HEK293 (cell line): ENCODE data around the gene LRRFIP1.

ENCODE experiments used
- CTCF ChIA-PET: fragments of 350-600 bp; formaldehyde crosslinking; extraction: SDS; loops from one replicate; lab custom pipeline; 2021; ENCODE audit warnings: antibody characterized with exemption; lab: Yijun Ruan, JAX
- POLR2A ChIA-PET: fragments of 300-600 bp; formaldehyde crosslinking; extraction: SDS; loops from one replicate; lab custom pipeline; 2020; ENCODE audit warnings: antibody characterized with exemption, inconsistent platforms; lab: Yijun Ruan, JAX
- H3K27ac ChIP-seq: fragments of 200-500 bp; sonication (Bioruptor generic); 2 replicates; pipeline ENCODE4 v1.5.1; 2014; ENCODE audit warnings: low read depth, low read length, control low read depth, inconsistent platforms; ENCODE audit errors: extremely low read depth
- H3K36me3 ChIP-seq, 2 experiments: fragments of 200-500 bp in 1 of 2; sonication (Bioruptor generic) in 1 of 2; 1 replicate in 1 of 2; 2 replicates in 1 of 2; pipeline ENCODE4 v1.5.1; 2014 to 2017; ENCODE audit warnings: inconsistent platforms in 2 of 2, low read length in 2 of 2; ENCODE audit not compliant: control insufficient read depth in 2 of 2, insufficient read depth in 1 of 2
- H3K4me1 ChIP-seq: fragments of 200-500 bp; sonication (Bioruptor generic); 2 replicates; pipeline ENCODE4 v1.5.1; 2014; ENCODE audit warnings: mild to moderate bottlenecking, low read length, inconsistent platforms; ENCODE audit not compliant: control insufficient read depth, insufficient read depth
- H3K4me3 ChIP-seq: 2 replicates; pipeline ENCODE4 v1.5.1; 2011; ENCODE audit warnings: low read depth, mild to moderate bottlenecking, control low read depth, low read length, moderate library complexity
- H3K9me3 ChIP-seq: fragments of 200-500 bp; sonication (Bioruptor generic); 2 replicates; pipeline ENCODE4 v1.5.1; 2014; ENCODE audit warnings: low read depth, low read length, inconsistent platforms; ENCODE audit not compliant: control insufficient read depth, insufficient read depth
- PRDM1 ChIP-seq: fragments of 450-650 bp; formaldehyde crosslinking; IDR thresholded peaks from 2 replicates; pipeline ENCODE4; 2016; ENCODE audit warnings: missing biosample characterization, missing genetic modification characterization
- PRDM4 ChIP-seq: fragments of 450-650 bp; formaldehyde crosslinking; IDR thresholded peaks from 2 replicates; pipeline ENCODE4 v1.5.1; 2017; ENCODE audit warnings: missing biosample characterization, missing genetic modification characterization
- ZFHX2 ChIP-seq: fragments of 450-650 bp; formaldehyde crosslinking; conservative IDR thresholded peaks from 2 replicates; pipeline ENCODE4 v1.5.1; 2016; ENCODE audit warnings: missing biosample characterization, missing genetic modification characterization
- ZIC2 ChIP-seq: fragments of 450-650 bp; formaldehyde crosslinking; IDR thresholded peaks from 2 replicates; pipeline ENCODE4 v1.5.1; 2016; ENCODE audit warnings: missing biosample characterization, missing genetic modification characterization
- ZNF324 ChIP-seq: fragments of 450-650 bp; formaldehyde crosslinking; IDR thresholded peaks from 2 replicates; pipeline ENCODE4 v1.5.1; 2016; ENCODE audit warnings: missing biosample characterization, missing genetic modification characterization
- ZNF404 ChIP-seq: fragments of 450-650 bp; formaldehyde crosslinking; IDR thresholded peaks from 2 replicates; pipeline ENCODE4 v1.5.1; 2017; ENCODE audit warnings: missing biosample characterization, missing genetic modification characterization
- ZNF449 ChIP-seq: fragments of 450-650 bp; formaldehyde crosslinking; IDR thresholded peaks from 2 replicates; pipeline ENCODE4 v1.5.1; 2017; ENCODE audit warnings: missing biosample characterization, mild to moderate bottlenecking, missing genetic modification characterization, moderate library complexity
- ZNF510 ChIP-seq: fragments of 450-650 bp; formaldehyde crosslinking; IDR thresholded peaks from 2 replicates; pipeline ENCODE4 v1.5.1; 2018; ENCODE audit warnings: mild to moderate bottlenecking, missing genetic modification characterization, missing biosample characterization; ENCODE audit not compliant: insufficient replicate concordance
- ZNF518A ChIP-seq: fragments of 450-650 bp; formaldehyde crosslinking; conservative IDR thresholded peaks from 2 replicates; pipeline ENCODE4 v1.5.1; 2016; ENCODE audit warnings: low read depth, missing biosample characterization, missing genetic modification characterization
- ZNF548 ChIP-seq: fragments of 450-650 bp; formaldehyde crosslinking; IDR thresholded peaks from 2 replicates; pipeline ENCODE4 v1.5.1; 2016; ENCODE audit warnings: missing biosample characterization, missing genetic modification characterization
- ZNF677 ChIP-seq: fragments of 450-650 bp; IDR thresholded peaks from 2 replicates; pipeline ENCODE4 v1.5.0; 2018; ENCODE audit warnings: missing biosample characterization, mild to moderate bottlenecking, missing genetic modification characterization, moderate library complexity
- TF ChIP-seq, protein P1 (sequence below): fragments of 450-650 bp; formaldehyde crosslinking; IDR thresholded peaks from 2 replicates; pipeline ENCODE4 v1.5.1; 2016; ENCODE audit warnings: missing biosample characterization, missing genetic modification characterization

Gene LRRFIP1

GRCh38 chr2:237629739-237630138 is 2.4 kb downstream of the LRRFIP1 start (continued):
- TF ChIP-seq PRDM4 (no peak), ZNF548 (tag by site-specific recombination) (no peak), ZIC2 (tag by site-specific recombination) (no peak), ZNF518A (tag by site-specific recombination) (no peak), ZNF677 (tag by site-specific recombination) (no peak)
- TF ChIP-seq, protein P1, sequence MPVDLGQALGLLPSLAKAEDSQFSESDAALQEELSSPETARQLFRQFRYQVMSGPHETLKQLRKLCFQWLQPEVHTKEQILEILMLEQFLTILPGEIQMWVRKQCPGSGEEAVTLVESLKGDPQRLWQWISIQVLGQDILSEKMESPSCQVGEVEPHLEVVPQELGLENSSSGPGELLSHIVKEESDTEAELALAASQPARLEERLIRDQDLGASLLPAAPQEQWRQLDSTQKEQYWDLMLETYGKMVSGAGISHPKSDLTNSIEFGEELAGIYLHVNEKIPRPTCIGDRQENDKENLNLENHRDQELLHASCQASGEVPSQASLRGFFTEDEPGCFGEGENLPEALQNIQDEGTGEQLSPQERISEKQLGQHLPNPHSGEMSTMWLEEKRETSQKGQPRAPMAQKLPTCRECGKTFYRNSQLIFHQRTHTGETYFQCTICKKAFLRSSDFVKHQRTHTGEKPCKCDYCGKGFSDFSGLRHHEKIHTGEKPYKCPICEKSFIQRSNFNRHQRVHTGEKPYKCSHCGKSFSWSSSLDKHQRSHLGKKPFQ (tag by site-specific recombination) = no peak

GRCh38 chr2:237630216-237631000 is 3.0 kb downstream of the LRRFIP1 start:
- TF ChIP-seq ZNF404 (tag by site-specific recombination) (no peak), ZNF449 (tag by site-specific recombination) (peak; percentile 85)
- no peaks in the 10 kb centered on the region; the same call in 1 of the 2 replicates for H3K4me1 ChIP-seq
- H3K36me3 ChIP-seq = peaks cover 0 to 45% of the 10 kb centered on the region in 2 experiments; a peak in 1 of 3 replicates
- POLR2A ChIA-PET = interaction anchor here (1.1 kb wide), 1 partner anchor 30 kb away, joined by 3 read pairs; no protein-coding TSS in a partner anchor
- H3K9me3 ChIP-seq = no peaks in the 10 kb centered on the region
- no peak overlapping the region for H3K4me3 ChIP-seq
- no peak overlapping the region for H3K27ac ChIP-seq
- CTCF ChIA-PET = interaction anchor here (1.1 kb wide), 1 partner anchor 39 kb away, joined by 3 read pairs; no protein-coding TSS in a partner anchor

GRCh38 chr2:237631007-237631785 is 3.8 kb downstream of the LRRFIP1 start:
- TF ChIP-seq ZNF510 (tag by site-specific recombination) (no peak), ZFHX2 (peak; percentile 66), PRDM1 (tag by site-specific recombination) (no peak), ZNF324 (tag by site-specific recombination) (no peak)
- no peaks in the 10 kb centered on the region; the same call in 1 of the 2 replicates for H3K4me1 ChIP-seq
- H3K4me3 ChIP-seq = no peak overlapping the region
- CTCF ChIA-PET = no interaction called here
- peaks cover 0 to 45% of the 10 kb centered on the region in 2 experiments; a peak in 1 of 3 replicates for H3K36me3 ChIP-seq
- no peak overlapping the region for H3K27ac ChIP-seq
- POLR2A ChIA-PET = interaction anchor here (1.1 kb wide), 1 partner anchor 31 kb away, joined by 3 read pairs; no protein-coding TSS in a partner anchor
- H3K9me3 ChIP-seq = no peaks in the 10 kb centered on the region
